ENCODE results near the gene GDNF. TPM values are rescaled to one million over a fixed set of nuclear protein-coding genes. Genes with fewer than 3 reads are reported as not detected.

Gene GDNF
- total and polyA plus RNA-seq, 2 donors (not counting 1 experiment from before 2014, with no cell fraction given), result 0.32 to 0.83 TPM

DNA sequence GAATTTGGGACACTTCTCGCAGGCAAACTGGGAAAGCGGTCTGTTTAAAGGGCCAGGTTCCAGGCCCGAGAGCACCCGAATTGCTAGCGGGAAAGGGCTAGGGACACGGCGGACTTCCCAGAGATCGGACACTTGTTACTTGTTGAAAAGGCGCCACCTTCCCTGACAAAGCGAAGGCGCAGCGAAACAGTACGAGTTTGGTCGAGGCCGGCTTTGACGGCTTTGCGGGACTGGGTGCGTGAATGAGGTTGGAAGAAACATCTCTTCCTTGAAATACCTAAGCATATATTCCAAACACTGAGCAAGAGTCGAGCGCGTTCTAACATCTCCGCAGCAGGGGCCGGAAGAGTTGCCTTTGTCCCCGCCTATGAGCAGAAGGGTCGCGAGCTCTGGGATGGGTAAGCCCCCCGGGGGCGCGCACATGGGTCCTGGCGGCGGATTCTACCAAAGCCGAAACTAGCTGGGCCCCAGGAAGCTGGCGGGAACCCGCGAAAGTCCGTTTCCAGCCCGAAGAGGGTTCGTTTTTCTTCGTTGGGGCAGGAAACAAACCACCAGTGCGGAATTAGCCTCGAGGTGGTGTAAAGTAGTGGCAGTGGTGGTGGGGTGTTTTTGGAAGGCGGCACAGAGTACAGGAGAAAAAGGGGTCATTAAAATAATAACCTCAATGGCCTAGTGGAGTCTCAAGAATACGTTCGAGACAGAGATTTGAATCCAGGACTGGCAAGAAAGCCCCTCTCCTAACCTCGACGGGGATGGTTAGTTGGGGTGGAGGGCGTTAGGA is 1.5 kb downstream of the GDNF start:
- DNase-seq (ENCODE audit: low read depth in 2 of 2), result peak in 1 of 2 donors; percentile 52
- Histone ChIP-seq H3K27ac (ENCODE audit: insufficient read depth, low read length) (peak overlapping the region; percentile 4), H3K4me1 (ENCODE audit: control insufficient read depth, extremely low read depth, insufficient read depth, low read length) (peaks cover 3% of the 10 kb centered on the region), H4K20me1 (ENCODE audit: control insufficient read depth, extremely low read depth, insufficient read depth, low read length) (no peaks in the 10 kb centered on the region), H3K4me3 (replicated peaks in 1 of 4; ENCODE audit: control extremely low read depth in 1 of 4, insufficient read depth in 1 of 4, low read depth in 3 of 4, low read length in 4 of 4) (peak overlapping the region; percentile 38 to 70 (median 46)), H3K36me3 (ENCODE audit: control insufficient read depth, insufficient read depth, low read length) (no peaks in the 10 kb centered on the region), H3K4me2 (ENCODE audit: extremely low read depth, insufficient read depth, low read length) (peak overlapping the region; percentile 55), H3K9me3 (ENCODE audit: control insufficient read depth, insufficient read depth, low read depth, low read length) (no peaks in the 10 kb centered on the region), H2AFZ (ENCODE audit: low read length) (no peak overlapping the region), H3K79me2 (ENCODE audit: control insufficient read depth, insufficient read depth, low read length) (peaks cover 16% of the 10 kb centered on the region), H3K9ac (ENCODE audit: insufficient read depth, low read length) (no peak overlapping the region), H3K27me3 (ENCODE audit: control insufficient read depth, insufficient read depth, low read length) (no peaks in the 10 kb centered on the region)
- TF ChIP-seq, protein P1, sequence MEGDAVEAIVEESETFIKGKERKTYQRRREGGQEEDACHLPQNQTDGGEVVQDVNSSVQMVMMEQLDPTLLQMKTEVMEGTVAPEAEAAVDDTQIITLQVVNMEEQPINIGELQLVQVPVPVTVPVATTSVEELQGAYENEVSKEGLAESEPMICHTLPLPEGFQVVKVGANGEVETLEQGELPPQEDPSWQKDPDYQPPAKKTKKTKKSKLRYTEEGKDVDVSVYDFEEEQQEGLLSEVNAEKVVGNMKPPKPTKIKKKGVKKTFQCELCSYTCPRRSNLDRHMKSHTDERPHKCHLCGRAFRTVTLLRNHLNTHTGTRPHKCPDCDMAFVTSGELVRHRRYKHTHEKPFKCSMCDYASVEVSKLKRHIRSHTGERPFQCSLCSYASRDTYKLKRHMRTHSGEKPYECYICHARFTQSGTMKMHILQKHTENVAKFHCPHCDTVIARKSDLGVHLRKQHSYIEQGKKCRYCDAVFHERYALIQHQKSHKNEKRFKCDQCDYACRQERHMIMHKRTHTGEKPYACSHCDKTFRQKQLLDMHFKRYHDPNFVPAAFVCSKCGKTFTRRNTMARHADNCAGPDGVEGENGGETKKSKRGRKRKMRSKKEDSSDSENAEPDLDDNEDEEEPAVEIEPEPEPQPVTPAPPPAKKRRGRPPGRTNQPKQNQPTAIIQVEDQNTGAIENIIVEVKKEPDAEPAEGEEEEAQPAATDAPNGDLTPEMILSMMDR (conservative IDR thresholded peaks at IDR 0.05 in 1 of 2, IDR thresholded peaks at IDR 0.05 in 1 of 2; ENCODE audit: low read depth in 1 of 2, low read length in 2 of 2), result no peak
- TF ChIP-seq EZH2 (IDR thresholded peaks at IDR 0.05; ENCODE audit: low read length, missing control alignments), result no peak

DNA sequence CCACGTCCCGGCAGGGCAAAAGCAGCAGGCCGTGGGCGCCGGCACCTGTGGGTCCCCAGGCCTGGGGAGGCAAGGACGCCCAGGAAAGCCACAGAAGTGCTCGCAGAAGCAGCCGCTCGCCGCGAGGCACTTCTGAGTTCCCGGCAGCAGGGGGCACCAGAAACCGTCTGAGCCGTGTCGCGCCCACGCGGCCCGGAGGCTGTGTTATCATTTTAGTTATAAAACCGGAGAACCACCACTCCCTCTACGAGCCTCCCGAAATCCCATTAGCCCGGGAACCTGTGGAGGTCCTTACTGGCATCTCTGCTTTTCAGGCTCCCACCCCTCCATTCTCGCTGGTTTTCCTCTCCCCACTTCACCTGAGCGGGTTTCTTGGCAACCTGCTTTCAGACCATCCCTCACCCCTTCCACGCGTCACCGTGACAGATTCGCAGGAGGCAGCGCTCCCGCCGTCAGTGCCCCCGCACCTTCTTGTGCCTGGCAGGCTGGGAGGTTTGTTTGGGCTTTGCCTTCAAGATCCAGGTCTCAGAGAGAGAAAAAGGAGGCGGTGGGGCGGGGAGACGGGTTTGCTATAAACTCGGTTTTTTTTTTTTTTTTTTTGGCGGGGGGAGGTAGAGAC is 2.3 kb downstream of the GDNF start:
- TF ChIP-seq EZH2 (IDR thresholded peaks at IDR 0.05; ENCODE audit: low read length, missing control alignments), result no peak
- TF ChIP-seq, protein P1 (conservative IDR thresholded peaks at IDR 0.05 in 1 of 2, IDR thresholded peaks at IDR 0.05 in 1 of 2; ENCODE audit: low read depth in 1 of 2, low read length in 2 of 2), result peak; percentile 62 to 84
- DNase-seq (ENCODE audit: low read depth in 2 of 2), result peak; percentile 71 to 74

DNA sequence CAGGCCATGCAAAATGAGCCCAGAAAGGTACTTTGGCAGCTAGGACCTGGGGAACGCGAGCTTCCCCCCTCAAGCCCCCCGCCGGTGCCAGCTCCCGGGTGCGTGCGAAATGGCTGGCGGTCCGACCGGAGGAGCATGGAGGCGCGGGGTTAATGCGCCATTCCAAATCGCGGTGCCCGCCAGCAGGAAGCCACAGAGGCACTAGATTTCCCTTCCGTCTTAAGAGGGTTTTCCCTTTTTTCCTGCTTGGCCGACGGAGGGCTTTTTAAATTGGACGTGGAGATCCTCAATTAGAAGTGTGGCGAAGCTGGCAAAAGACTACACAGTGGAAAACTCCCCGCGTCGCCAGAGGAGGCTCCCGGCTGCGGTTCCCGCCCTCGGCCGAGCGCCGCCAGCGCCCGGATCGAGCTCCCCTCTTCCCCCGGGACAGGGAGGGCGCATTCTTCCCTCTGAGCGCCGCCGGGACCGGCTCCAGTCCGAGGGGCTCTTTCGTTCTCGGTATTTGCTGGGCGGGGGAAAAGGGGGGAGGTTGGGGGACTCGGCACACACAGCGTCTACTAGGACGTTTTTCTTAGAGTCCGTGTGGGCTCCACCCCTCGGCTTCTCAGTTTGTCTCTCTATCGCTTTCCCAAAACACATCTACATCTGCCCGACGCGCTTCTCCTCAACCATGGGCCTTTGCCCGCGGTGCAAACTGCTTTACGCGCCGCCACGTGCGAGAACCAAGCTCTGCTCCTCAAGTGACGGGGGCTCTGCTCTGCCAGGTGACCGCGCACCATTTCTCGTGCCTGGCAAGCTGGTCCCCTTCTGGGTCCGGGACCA is 3.0 kb downstream of the GDNF start:
- Histone ChIP-seq H3K36me3 (ENCODE audit: control insufficient read depth, insufficient read depth, low read length) (no peaks in the 10 kb centered on the region), H3K79me2 (ENCODE audit: control insufficient read depth, insufficient read depth, low read length) (peaks cover 16% of the 10 kb centered on the region), H3K27me3 (ENCODE audit: control insufficient read depth, insufficient read depth, low read length) (no peaks in the 10 kb centered on the region), H3K4me1 (ENCODE audit: control insufficient read depth, extremely low read depth, insufficient read depth, low read length) (peaks cover 3% of the 10 kb centered on the region), H3K4me2 (ENCODE audit: extremely low read depth, insufficient read depth, low read length) (peak overlapping the region; percentile 55), H3K9me3 (ENCODE audit: control insufficient read depth, insufficient read depth, low read depth, low read length) (no peaks in the 10 kb centered on the region), H3K27ac (ENCODE audit: insufficient read depth, low read length) (peak overlapping the region; percentile 78), H3K4me3 (replicated peaks in 1 of 4; ENCODE audit: control extremely low read depth in 1 of 4, insufficient read depth in 1 of 4, low read depth in 3 of 4, low read length in 4 of 4) (peak overlapping the region; percentile 38 to 70 (median 39)), H3K9ac (ENCODE audit: insufficient read depth, low read length) (peak overlapping the region; percentile 56), H4K20me1 (ENCODE audit: control insufficient read depth, extremely low read depth, insufficient read depth, low read length) (no peaks in the 10 kb centered on the region), H2AFZ (ENCODE audit: low read length) (peak overlapping the region; percentile 65)
- peak; percentile 40 to 68 for DNase-seq (ENCODE audit: low read depth in 2 of 2)
- no peak for TF ChIP-seq EZH2 (IDR thresholded peaks at IDR 0.05; ENCODE audit: low read length, missing control alignments)
- TF ChIP-seq, protein P1 (conservative IDR thresholded peaks at IDR 0.05 in 1 of 2, IDR thresholded peaks at IDR 0.05 in 1 of 2; ENCODE audit: low read depth in 1 of 2, low read length in 2 of 2), result no peak

More for the DNA sequence above, 2.3 kb downstream of the GDNF start:
- Histone ChIP-seq H4K20me1 (ENCODE audit: control insufficient read depth, extremely low read depth, insufficient read depth, low read length) (no peaks in the 10 kb centered on the region), H2AFZ (ENCODE audit: low read length) (peak overlapping the region; percentile 65), H3K27ac (ENCODE audit: insufficient read depth, low read length) (peak overlapping the region; percentile 78), H3K4me2 (ENCODE audit: extremely low read depth, insufficient read depth, low read length) (peak overlapping the region; percentile 55), H3K79me2 (ENCODE audit: control insufficient read depth, insufficient read depth, low read length) (peaks cover 16% of the 10 kb centered on the region), H3K9me3 (ENCODE audit: control insufficient read depth, insufficient read depth, low read depth, low read length) (no peaks in the 10 kb centered on the region), H3K4me3 (replicated peaks in 1 of 4; ENCODE audit: control extremely low read depth in 1 of 4, insufficient read depth in 1 of 4, low read depth in 3 of 4, low read length in 4 of 4) (peak overlapping the region; percentile 38 to 70 (median 46)), H3K4me1 (ENCODE audit: control insufficient read depth, extremely low read depth, insufficient read depth, low read length) (peaks cover 3% of the 10 kb centered on the region), H3K27me3 (ENCODE audit: control insufficient read depth, insufficient read depth, low read length) (no peaks in the 10 kb centered on the region), H3K36me3 (ENCODE audit: control insufficient read depth, insufficient read depth, low read length) (no peaks in the 10 kb centered on the region), H3K9ac (ENCODE audit: insufficient read depth, low read length) (peak overlapping the region; percentile 56)

Data from fibroblast of lung (primary cell).